ENCODE results near the gene CELSR1. TPM values are rescaled to one million over a fixed set of nuclear protein-coding genes. Genes with fewer than 3 reads are reported as not detected.

The CELSR1 gene
- total RNA-seq, 1 experiment from 2014 or later: 22.6 TPM

- DNase-seq: no peak
- Histone ChIP-seq H2AK5ac (ENCODE audit: insufficient read length, low read length) (no peak overlapping the region), H3T11ph (ENCODE audit: low read length) (no peak overlapping the region), H4K91ac (ENCODE audit: insufficient read length, low read depth, low read length) (no peak overlapping the region), H3K9ac (ENCODE audit: extremely low read depth, insufficient read length, low read length) (no peak overlapping the region), H2BK20ac (ENCODE audit: low read depth, low read length, poor library complexity, severe bottlenecking) (no peak overlapping the region), H3K56ac (ENCODE audit: insufficient read length, low read depth, low read length) (no peak overlapping the region), H3K23ac (ENCODE audit: insufficient read length, low read depth, low read length) (no peak overlapping the region), H2AFZ (ENCODE audit: low read length) (no peak overlapping the region), H4K5ac (ENCODE audit: insufficient read length, low read depth, low read length) (no peak overlapping the region), H3K18ac (ENCODE audit: insufficient read length, low read depth, low read length) (no peak overlapping the region), H3K14ac (ENCODE audit: insufficient read depth, low read length) (no peak overlapping the region), H3K4me2 (ENCODE audit: insufficient read depth, insufficient read length, low read length) (no peak overlapping the region), H3K79me2 (ENCODE audit: insufficient read depth, low read length) (no peaks in the 10 kb centered on the region), H2BK120ac (ENCODE audit: low read depth, low read length, poor library complexity, severe bottlenecking) (no peak overlapping the region), H3K27ac (ENCODE audit: insufficient read length, low read depth, low read length) (no peak overlapping the region), H3K9me3 (ENCODE audit: control insufficient read depth, low read depth, low read length) (no peaks in the 10 kb centered on the region), H2BK5ac (ENCODE audit: insufficient read length, low read length) (no peak overlapping the region), H3K79me1 (ENCODE audit: insufficient read depth, low read depth, low read length, poor library complexity, severe bottlenecking) (no peaks in the 10 kb centered on the region), H2BK15ac (ENCODE audit: low read depth, low read length) (no peak overlapping the region), H2BK12ac (ENCODE audit: insufficient read length, low read depth, low read length) (no peak overlapping the region), H3K4ac (ENCODE audit: low read depth, low read length) (no peak overlapping the region), H4K8ac (replicated peaks; ENCODE audit: insufficient read length, low read depth, low read length) (no peak overlapping the region), H3K27me3 (ENCODE audit: insufficient read depth, low read length) (no peaks in the 10 kb centered on the region; the same call in 1 of the 2 replicates), H3K23me2 (ENCODE audit: insufficient read length, low read depth, low read length, poor library complexity, severe bottlenecking) (no peaks in the 10 kb centered on the region), H3K4me1 (ENCODE audit: insufficient read depth, low read length) (no peaks in the 10 kb centered on the region), H4K20me1 (ENCODE audit: control insufficient read depth, insufficient read depth, insufficient read length) (no peaks in the 10 kb centered on the region)
- Mint-ChIP-seq H3K4me3 (no peak overlapping the region), H3K9me3 (no peaks in the 10 kb centered on the region), H3K27me3 (ENCODE audit: low read depth) (no peaks in the 10 kb centered on the region), H3K27ac (no peak overlapping the region; a peak in 3 of 7 replicates), H3K36me3 (ENCODE audit: insufficient read depth in 1 of 3, low read depth in 3 of 3) (peaks cover 0 to 31% (median 17%) of the 10 kb centered on the region in 3 experiments; a peak in 5 of 7 replicates), H3K4me1 (peaks cover 11 to 14% of the 10 kb centered on the region in 2 experiments)
- TF ChIP-seq, protein P1, sequence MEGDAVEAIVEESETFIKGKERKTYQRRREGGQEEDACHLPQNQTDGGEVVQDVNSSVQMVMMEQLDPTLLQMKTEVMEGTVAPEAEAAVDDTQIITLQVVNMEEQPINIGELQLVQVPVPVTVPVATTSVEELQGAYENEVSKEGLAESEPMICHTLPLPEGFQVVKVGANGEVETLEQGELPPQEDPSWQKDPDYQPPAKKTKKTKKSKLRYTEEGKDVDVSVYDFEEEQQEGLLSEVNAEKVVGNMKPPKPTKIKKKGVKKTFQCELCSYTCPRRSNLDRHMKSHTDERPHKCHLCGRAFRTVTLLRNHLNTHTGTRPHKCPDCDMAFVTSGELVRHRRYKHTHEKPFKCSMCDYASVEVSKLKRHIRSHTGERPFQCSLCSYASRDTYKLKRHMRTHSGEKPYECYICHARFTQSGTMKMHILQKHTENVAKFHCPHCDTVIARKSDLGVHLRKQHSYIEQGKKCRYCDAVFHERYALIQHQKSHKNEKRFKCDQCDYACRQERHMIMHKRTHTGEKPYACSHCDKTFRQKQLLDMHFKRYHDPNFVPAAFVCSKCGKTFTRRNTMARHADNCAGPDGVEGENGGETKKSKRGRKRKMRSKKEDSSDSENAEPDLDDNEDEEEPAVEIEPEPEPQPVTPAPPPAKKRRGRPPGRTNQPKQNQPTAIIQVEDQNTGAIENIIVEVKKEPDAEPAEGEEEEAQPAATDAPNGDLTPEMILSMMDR (conservative IDR thresholded peaks at IDR 0.05): no peak
- WGBS (ENCODE audit: extremely low coverage, insufficient read length, low lambda C conversion rate): no CpG with 5 or more reads among the region's 17 CpGs
Observed at GRCh38 chr22:46459347-46460065, 77.9 kb downstream of the CELSR1 start.

Data from H9 (cell line).